ENCODE measurements around the gene NCK2.

The NCK2 gene

GRCh38 chr2:105903051-105903674 lies 158.5 kb downstream of the NCK2 start:
- DNase-seq = no peak

- no peak for DNase-seq
Observed at GRCh38 chr2:105904938-105905337, 160.2 kb downstream of the NCK2 start.

- no peak for DNase-seq
Observed at GRCh38 chr2:105906481-105906880, 161.8 kb downstream of the NCK2 start.

GRCh38 chr2:105907184-105907583 lies 162.5 kb downstream of the NCK2 start:
- no peak for DNase-seq

- DNase-seq = no peak
Observed at GRCh38 chr2:105909215-105909614, 164.5 kb downstream of the NCK2 start.

GRCh38 chr2:105910497-105911238 lies 166.0 kb downstream of the NCK2 start:
- no peak for DNase-seq

GRCh38 chr2:105911425-105911824 lies 166.7 kb downstream of the NCK2 start:
- no peak for DNase-seq

GRCh38 chr2:105912081-105912480 lies 167.4 kb downstream of the NCK2 start:
- no peak for DNase-seq

GRCh38 chr2:105915005-105915558 lies 170.4 kb downstream of the NCK2 start:
- DNase-seq = no peak

GRCh38 chr2:105917226-105917625 lies 172.5 kb downstream of the NCK2 start:
- DNase-seq = no peak

- no peak for DNase-seq
Observed at GRCh38 chr2:105917688-105918087, 173.0 kb downstream of the NCK2 start.

- no peak for DNase-seq
Observed at GRCh38 chr2:105919191-105919811, 174.6 kb downstream of the NCK2 start.

GRCh38 chr2:105919826-105920225 lies 175.1 kb downstream of the NCK2 start:
- DNase-seq = no peak

- DNase-seq = no peak
Observed at GRCh38 chr2:105924271-105924670, 179.6 kb downstream of the NCK2 start.

- DNase-seq = no peak
Observed at GRCh38 chr2:105924932-105925331, 180.2 kb downstream of the NCK2 start.

- DNase-seq = no peak
Observed at GRCh38 chr2:105925390-105925789, 180.7 kb downstream of the NCK2 start.

- no peak for DNase-seq
Observed at GRCh38 chr2:105926960-105927678, 182.4 kb downstream of the NCK2 start.

GRCh38 chr2:105928086-105928485 lies 183.4 kb downstream of the NCK2 start:
- no peak for DNase-seq

GRCh38 chr2:105928563-105928962 lies 183.9 kb downstream of the NCK2 start:
- DNase-seq = no peak

- no peak for DNase-seq
Observed at GRCh38 chr2:105929516-105929915, 184.8 kb downstream of the NCK2 start.

- no peak for DNase-seq
Observed at GRCh38 chr2:105932582-105932981, 187.9 kb downstream of the NCK2 start.

GRCh38 chr2:105933906-105934305 lies 189.2 kb downstream of the NCK2 start:
- DNase-seq = no peak

- no peak for DNase-seq
Observed at GRCh38 chr2:105934467-105934866, 189.8 kb downstream of the NCK2 start.
